Testis (tissue), 2 donors: ENCODE results near the gene ID1.

ENCODE experiments used
- CTCF ChIP-seq, 3 experiments: fragments of 450-650 bp in 2 of 3; fragments of 200-600 bp in 1 of 3; sonication (generic) in 1 of 3; IDR thresholded peaks; one replicate each; pipeline ENCODE4 v1.5.1; 2016 to 2019; ENCODE audit warnings: antibody characterized with exemption in 3 of 3, mild to moderate bottlenecking in 2 of 3, moderate library complexity in 1 of 3
- POLR2A ChIP-seq: fragments of 450-650 bp; IDR thresholded peaks from one replicate; pipeline ENCODE4 v1.6.1; 2017; ENCODE audit warnings: antibody characterized with exemption, mild to moderate bottlenecking, moderate library complexity

GRCh38 chr20:31595654-31596411 is 9.3 kb upstream of the ID1 start:
- TF ChIP-seq CTCF (IDR thresholded peaks at IDR 0.05) (no peak), POLR2A (no peak)
